Non-pigmented ciliary epithelial cell (primary cell): ENCODE results near the gene IPCEF1.
A peak's percentile ranks its signal among the peaks of the same experiment; 100 is the strongest.

Experiments
- DNase-seq: peaks from one replicate; pipeline ENCODE4 v3.0.0-alpha.2; 2010; ENCODE audit warnings: low read depth

Gene IPCEF1

DNA sequence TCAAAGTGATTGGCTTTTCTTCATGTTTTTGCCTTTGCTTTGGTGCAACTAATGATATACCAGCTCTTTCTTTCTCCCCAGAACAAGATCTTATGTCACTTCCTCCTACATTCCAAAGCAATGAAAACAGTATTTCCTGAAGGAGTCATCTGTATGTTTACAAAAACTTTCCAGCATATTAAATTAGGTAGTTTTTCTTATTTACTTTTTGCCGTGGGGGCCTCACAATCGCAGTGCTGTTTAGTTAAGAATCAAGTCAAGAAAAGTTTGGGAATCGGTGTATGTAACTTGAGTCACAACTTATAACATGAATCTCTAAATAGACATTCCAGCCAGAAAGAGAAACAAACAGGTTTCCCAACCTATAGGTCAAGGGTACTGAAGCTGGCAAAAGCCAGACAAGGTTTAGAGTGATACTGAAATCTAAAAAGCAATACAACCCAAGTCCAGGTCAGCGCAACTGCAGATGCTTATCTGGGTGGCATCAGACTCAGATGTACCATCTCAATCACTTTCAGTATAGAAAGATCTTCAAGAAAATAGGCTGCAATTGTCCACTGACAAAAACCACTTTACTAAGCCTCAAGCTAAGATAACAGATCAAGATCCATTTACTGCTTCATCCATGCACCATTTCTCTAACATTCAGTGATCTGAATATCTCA, 63.6 kb downstream of the IPCEF1 start:
- DNase-seq: no peak

DNA sequence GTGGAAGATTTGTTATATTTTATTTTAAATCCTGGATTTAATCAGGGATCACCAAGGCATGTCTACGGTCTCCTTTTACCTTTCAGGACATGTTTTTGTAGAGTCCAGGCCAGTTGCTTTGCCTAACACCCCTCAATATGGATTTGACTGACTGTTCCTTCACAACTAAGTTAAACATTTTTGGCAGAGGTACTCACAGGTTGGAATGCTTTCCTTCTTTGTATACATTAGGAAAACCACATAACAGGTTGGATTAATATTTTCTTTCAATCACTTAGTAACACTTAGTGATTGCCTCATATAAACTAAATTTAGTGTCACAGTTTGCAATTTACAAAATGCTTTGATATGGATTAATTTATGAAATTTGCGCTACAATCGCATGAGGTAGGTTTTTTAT, 64.5 kb downstream of the IPCEF1 start:
- DNase-seq: no peak

DNA sequence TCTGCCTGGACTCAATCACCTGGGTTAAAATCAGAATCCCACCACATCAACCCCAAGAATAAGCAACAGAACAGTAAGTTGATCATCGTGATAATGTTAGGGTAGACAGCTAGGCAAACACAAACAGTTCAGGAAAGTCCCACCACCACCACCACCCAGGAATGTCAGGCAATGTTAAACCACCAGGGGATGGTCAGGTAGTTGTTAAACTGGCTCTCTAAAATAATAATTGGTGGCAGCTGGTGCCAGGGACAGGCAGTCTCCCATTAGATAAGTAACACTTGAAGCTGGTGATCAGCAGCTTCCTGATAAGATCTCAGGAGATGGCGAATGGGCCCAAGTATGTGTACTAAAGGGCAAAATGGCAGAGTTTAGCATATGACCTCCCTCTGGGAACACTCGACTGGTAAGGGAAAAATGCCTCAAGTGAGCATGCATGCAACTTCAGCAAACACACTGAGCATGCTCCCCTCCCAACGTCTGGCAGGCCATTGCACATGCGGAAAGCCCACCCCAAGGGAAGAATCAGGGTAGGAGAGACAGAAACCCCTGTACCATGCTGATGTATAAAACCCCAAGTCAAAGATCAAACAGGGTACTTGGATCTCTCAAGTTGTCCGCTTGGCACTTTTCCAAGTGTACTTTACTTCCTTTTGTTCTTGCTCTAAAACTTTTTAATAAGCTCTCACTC, 66.6 kb downstream of the IPCEF1 start:
- no peak for DNase-seq

DNA sequence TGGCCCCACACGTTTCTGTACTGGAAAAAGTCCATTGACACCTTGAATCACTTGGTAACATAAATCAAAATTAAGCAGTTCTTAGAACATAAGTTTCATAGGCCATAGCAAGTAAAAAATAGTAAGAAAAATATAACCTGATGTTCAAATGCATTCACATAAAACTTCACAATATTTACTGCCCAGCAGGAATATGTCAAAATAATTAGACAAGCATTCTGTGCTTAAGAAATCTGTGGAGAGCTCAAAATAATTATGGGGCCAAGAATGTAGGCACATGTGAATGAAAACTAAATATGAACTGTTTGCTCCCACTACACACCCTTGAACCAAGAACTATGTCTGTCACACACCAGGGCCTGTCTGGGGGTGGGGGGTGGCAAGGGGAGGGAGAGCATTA, 70.8 kb downstream of the IPCEF1 start:
- DNase-seq: no peak

DNA sequence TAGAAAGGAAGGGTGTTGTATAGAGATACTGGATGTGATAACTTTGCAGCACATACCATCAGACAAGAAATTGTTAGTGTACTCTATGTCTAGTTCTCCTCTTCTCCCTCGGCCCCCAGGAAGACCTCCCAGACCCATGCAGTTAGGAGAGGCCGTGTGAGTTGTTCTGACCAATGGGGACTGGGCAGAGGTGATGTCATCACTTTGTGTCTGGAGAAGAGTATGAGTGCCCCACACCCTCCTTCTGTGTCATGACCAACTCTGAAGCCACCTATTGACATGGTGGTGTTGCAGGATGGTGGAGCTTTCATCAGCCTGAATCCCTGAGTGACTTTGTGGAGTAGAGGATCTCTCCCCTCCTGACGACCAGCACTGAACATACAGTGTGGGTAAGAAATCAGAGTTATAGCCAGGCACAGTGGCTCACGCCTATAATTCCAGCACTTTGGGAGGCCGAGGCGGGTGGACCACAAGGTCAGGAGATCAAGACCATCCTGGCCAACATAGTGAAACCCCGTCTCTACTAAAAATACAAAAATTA, 72.2 kb downstream of the IPCEF1 start:
- no peak for DNase-seq

DNA sequence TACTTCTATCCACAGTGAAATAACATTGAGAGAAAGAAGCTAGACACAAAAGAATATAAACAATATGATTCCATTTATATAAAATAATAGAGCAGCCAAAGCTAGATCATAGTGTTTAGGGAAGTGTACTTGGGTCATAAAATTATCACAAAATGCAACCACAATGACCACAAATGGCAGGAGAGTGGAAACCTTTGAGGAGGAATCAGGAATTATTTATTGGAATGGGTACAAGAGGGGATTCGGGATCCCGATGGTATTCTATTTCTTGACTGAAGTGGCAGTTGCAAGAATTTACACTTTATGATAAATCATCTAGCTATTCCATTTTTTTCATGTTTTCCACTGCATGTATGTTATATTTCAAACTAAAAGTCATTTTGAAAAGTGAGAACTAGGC, 76.1 kb downstream of the IPCEF1 start:
- DNase-seq: no peak

DNA sequence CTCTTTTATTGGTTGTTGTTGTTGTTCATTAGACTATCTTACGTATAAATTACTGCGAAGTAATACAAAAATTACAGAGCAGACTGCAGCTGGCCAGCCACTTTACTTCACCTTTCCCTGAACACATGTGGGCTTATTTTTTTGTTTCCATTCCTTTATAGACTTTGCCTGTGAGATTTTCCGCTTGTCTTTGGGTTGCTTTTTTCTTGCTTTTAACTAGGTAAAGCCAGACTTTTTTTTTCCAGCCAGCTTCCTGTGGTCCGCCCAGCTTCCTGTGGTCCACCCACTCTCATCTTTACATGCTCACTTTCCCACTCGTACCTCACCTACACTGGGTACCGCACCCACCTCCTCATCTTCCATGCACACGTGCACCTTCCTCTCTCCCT, 79.0 kb downstream of the IPCEF1 start:
- no peak for DNase-seq

DNA sequence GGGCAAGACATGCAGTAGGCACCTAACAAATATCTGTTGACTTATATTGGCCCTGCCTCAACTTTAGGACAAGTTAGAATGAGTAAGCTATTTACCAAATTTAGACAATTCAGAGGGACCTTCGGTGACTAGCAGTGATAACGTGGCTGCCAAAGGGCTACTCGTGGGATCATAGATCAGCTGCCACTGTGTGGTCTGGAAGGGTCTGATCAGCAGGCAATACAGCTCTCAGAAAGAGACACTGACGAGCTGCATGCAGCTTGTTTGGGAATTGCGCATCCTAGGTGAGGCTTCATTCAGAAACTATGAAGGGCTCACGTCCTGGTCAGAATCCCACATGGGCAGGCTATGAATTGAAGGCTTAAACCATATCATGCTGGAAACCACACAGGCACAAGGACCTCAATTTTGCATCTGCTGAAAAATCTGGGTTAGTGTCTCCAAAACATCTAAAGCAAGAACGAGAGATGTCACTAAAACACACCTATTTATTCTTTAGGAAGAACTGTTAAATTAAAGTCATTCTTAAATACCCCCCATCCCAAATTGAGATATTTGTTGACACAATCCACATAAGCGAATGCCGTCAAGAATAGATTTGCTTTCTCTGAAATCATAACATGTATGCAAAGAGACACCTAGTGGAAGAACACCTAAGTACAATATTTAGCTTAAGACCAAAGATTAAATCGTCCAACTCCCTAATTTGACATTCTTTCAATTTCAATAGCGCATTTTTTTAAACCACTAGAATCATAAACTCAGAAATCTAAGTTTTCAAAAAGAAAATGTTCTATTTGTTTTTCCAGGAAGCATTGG, 79.6 kb downstream of the IPCEF1 start:
- peak; percentile 11 for DNase-seq

DNA sequence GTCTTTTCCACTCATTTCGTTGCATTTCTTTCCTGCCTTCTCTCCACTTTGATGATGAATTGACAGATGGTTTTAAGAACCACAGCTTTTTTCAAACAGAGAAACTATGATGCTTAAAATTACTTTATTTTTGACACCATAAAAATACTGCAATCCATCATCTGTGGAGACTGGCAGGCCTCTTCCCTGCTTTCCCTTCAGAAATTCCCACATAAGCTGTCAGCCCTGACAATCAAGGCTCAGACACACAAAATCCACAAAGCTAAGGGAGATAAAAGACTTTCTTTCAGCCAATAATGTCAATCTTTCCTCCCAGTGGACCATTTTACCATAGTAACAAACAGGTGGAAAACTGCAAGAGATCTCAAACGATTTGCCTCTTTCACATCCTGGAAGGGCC, 82.4 kb downstream of the IPCEF1 start:
- DNase-seq: no peak

DNA sequence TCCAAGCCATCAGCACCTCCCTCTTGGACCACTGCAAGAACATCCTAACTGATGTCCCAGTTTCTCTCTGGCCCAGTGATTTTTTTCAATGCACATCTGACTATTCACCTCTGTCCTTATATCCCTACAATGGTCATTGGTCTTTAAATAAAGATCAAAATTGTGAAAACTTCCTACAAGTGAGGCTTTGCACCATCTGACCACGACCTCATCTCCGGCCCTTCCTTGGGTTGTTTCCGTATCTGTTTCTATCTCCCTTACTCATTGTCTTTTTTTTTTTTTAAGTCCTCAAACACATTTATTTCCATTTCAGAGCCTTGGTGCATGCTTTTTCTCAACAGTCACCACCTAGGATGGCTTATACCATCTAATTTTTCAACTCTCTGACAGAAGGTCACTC, 88.1 kb downstream of the IPCEF1 start:
- DNase-seq: no peak

DNA sequence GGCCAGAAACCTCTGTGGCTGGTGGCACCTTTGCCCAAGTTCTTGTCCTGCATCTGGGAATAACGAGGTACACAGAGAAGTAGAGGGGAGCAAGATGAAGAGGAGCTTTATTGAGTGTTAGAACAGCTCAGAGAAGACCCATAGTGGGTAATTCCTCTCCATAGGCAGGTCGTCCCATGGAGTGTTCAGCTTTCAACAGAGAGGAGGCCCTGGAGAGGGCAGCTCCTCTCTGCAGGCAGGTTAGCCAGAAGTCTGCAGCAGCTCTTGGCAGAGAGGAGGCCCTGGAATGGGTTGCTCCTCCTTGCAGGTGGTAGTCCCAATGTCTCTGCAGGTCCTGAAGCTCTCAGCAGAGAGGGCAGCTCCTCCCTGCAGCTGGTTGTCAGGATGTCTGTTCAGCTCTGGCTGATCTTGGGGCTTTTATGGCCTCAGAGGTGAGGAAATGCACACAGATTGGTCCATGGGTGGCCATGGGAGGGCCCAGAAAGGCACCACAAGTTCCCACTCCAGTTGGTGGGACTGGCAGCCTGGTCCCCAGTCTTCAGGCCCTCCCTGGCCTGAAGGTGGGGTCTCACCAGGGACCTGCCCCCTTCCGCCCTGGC, 89.0 kb downstream of the IPCEF1 start:
- no peak for DNase-seq

DNA sequence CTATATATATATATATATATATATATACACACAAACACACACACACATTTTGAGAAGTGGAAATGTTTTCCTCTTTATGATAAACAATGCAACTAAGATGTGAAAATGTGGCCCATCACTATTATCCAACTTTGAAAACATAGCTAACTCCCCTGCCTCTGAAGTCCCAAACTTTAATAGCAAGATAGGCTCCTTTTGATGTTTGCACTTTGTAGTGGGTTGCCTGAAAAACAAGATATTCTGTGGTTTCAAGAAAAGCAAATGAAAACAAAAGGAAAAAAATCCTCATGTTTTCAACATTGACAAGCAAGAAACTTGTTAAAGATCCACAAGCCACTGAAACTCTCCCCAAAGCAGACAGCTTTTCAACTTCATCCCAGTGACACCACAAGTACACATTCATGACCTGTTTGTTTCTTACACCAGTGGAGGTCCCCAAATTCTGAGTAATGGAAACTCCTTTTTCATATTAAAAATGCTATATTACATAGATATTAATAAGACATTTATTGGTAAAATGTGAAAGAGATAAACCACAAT, 90.0 kb downstream of the IPCEF1 start:
- no peak for DNase-seq

DNA sequence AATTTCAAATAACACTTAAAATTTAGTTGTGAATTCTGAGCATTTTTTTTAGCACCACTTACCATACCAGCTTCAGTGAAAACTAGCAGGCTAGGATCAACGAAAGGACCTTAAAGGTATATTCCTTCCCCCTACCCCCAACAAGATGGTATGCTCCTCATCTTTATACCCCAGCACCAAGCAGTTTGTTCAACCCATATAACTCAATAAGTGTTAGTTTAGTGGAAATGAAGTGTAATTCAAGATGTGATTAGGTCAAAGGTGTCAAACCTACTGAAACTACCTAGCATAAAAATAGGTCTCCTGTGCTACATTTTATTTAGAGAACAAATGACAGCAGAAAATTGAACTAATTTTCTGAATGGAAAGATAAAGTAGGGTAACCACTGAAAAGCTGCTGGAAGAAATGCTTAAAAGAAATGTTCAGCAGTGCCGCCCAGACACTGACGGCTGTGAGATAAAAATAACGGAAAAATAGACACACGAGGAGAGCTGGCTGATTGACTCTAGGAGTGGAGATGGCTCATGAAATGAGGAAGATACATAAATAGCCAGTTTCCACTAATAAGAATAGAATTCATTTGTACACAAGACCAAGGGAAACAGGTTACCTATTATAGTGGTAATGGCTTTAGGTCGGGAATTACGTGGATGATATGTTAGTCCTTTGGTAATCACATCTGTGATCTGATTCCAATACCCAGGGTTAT, 94.8 kb downstream of the IPCEF1 start:
- DNase-seq: no peak

DNA sequence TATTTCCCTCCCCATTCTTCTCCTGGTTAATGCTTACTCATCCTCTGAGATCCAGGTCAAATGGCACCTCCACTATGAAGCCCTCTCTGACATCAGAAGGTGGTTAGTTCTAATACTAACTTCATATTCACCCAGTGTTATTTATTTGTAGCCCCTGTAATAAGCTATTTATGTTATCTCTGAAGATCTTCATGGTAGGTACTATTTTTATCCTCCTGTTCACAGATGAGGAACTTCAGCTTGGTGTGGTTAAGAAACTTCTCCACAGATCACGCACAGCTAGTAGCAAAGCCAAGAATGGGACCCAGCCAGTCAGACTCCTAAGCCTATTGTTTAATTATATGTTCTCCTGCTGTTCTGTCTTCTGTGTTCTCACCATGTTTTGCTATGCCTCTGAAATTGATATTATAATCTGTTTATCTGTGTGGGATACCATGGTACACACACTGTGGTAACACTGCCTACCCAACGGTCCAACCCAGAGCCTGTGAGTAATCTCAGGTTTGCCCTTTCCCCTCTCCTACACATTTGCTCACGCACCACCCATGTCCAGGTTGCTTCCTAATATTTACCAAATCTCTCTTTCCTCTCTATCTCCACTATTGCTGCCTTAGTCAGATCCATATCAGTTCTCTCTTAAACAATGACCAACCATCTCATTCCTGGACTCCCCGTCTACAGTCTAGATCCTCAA, 98.4 kb downstream of the IPCEF1 start:
- no peak for DNase-seq

DNA sequence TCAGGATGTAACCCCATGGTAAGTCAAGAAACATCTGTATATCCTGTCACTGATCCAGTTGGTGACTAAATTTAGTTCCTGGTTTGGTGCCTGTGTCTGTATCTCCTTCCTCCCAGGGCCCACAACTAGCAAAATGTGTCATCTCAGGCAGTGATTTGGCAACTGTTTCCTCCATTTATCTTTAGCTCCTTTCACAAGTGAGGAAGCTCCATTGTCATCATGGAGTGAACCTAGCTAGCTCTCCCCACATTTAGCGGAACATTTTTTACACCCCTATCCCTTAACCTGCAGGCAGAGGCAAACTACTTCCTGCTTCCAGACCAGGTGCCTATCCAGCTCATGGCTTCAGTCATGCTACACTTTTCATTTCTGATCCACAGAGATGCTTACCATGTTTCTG, 99.5 kb downstream of the IPCEF1 start:
- DNase-seq: no peak

DNA sequence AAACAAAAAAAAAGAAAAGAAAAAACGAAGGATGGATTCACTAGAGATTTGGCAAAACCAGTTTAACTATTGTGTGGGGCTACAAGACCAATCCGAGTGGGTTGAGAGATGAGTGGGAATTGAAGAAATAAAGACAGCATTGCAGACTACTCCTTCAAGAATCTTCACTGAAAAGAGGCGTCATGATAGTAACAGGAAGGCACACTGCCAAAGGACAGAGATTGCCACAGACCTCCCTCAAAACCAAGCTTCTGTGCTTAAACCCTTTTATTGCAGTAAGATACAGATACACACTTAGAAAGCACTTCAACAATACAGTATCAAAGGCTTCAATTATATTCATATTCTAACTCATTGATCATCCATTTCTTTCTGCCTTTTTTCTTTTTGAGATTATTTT, 103.9 kb downstream of the IPCEF1 start:
- DNase-seq: no peak

DNA sequence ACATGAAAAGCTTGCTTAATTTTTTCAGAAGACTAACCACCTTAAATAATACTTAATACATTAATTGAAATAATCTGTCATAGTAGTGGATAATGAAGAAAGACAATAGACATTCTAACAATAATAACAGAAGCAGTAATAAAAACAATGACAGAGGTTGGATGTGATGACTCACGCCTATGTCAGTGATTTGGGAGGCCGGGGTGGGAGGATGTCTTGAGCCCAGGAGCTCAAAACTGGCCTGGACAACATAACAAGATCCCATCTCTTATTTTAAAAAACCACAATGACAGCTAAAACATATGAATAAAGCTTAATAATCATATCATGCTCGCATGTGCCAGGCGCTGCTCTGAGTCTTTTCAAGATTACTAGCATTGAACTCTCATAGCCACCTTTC, 105.5 kb downstream of the IPCEF1 start:
- DNase-seq: no peak

DNA sequence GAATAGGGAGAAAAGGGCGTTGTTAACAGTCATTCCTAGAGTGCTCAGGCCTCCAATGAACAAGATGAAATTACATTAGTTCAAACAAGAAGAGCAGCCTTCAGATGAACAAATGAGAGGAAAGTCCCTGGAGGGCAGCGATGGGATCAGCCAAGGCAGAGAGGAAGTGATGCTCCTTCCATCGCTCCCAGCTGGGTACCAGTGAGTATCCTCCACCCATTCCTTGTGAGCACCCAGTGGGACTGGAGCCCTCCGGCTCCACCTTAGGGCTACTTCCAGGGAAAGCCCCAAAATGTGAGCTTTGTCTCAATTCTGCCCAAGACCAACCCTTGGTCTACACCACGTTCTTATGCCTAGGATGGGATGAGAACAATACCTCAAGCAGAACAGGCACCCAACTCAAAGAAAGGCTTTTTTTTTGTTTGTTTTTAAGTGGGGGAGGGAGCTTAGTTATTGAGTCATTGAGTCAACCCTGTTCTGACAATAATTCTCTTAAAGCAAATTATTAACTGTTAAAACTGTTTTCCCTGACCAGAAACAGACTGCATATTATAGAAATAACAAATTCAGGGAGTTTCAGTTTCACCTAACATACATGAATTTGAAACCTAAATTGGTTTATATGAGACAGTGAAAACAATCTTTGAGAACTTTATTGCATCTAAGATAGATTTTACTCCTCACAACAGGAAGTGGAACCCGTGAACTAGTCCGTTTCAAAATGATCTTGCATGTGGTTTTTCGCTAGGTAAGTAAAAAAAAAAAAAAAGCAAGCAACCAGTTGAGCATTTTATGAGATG, 106.9 kb downstream of the IPCEF1 start:
- DNase-seq: no peak

DNA sequence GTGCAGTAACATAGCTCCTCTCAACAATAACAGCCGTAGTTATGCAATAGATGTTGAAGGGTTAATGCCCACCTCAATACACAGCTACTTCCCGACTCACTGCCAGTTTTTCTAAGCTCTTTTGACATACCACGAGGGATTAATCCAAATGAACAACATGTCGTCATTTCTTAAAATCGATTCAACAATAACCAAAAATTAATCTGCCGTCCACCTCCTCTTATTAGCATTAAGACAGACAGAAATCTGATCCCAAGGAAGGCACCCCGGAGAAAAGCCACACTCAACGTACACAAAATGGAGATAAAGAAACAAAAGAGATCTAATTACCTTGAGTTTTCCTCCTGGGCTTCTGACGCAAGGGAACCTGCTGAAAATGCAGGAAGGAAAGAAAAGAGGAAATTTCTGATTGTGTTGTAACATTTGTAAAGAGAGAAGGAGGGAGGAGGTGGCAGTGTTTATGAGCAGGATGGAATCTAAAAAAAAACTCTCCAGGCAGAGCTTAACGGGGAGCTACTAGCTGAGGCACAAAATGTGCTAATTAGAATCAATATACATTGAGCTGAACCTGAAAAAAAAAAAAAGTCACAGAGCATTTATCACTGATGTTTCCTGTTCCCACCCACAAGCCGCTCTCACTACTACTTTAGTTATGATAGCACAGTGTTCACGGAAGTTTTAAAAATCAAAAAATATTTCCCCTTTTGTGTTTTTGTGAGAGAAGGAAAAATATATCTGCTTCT, 109.3 kb downstream of the IPCEF1 start:
- DNase-seq: no peak
